Pancreas (tissue), 10 donors: ENCODE results near the gene OTUD4. TPM values are rescaled to one million over a fixed set of nuclear protein-coding genes. Genes with fewer than 3 reads are reported as not detected.
A peak's percentile ranks its signal among the peaks of the same experiment; 100 is the strongest.

Experiments
- ATAC-seq, 4 donors: fragments of 200-7000 bp; cut with Tn5 transposase; one replicate each; pipeline versions ENCODE4 v1.8.0 to v1.9.1; 2020; ENCODE audit warnings: mild to moderate bottlenecking in 4 of 4, moderate library complexity in 4 of 4
- DNase-seq, 6 donors: peaks; one replicate each; pipeline ENCODE4 v3.0.0-alpha.2; 2020
- FAIRE-seq: peaks from 2 replicates; lab custom pipeline; 2012; peaks lifted over from hg19 to GRCh38; lab: Jason Lieb, UNC
- H3K27ac ChIP-seq, 4 donors: fragments of 200-600 bp; sonication (generic); 1 replicate in 3 of 4; 2 replicates in 1 of 4; pipeline versions ENCODE4 v1.5.0 to v1.8.0; 2020
- H3K27me3 ChIP-seq, 4 donors: fragments of 200-600 bp; one replicate each; pipeline ENCODE4 v1.8.0; 2021
- H3K36me3 ChIP-seq, 3 donors: fragments of 200-600 bp; sonication (generic) in 1 of 3; one replicate each; pipeline versions ENCODE4 v1.5.0 to v1.8.0; 2020 to 2021
- H3K4me1 ChIP-seq, 3 donors: fragments of 200-600 bp; one replicate each; pipeline ENCODE4 v1.8.0; 2021
- H3K4me3 ChIP-seq, 4 donors: fragments of 200-600 bp; sonication (generic) in 2 of 4; one replicate each; pipeline versions ENCODE4 v1.5.0 to v1.8.0; 2020 to 2021
- H3K9me3 ChIP-seq, 4 donors: fragments of 200-600 bp; one replicate each; pipeline ENCODE4 v1.8.0; 2021
- WGBS, 2 donors: extraction: QIAGEN DNeasy Blood & Tissue Kit; methylation state at CpG; one replicate each; pipeline ENCODE4 v1.1.7; 2013; 5-methylcytosine and 5-hydroxymethylcytosine counted together
- intact Hi-C, 3 donors: fragments of 100-400 bp; cut with DNase I; formaldehyde crosslinking; loops; one replicate each; pipeline versions ENCODE4 v1.11.1 to v1.14.2; 2022
- polyA plus RNA-seq, 2 donors: library from polyadenylated mRNA; stranded (reverse); fragments of 200-250 nt; gene quantifications; one replicate each; pipeline ENCODE4 v1.2.3, GENCODE V29; 2013
- total RNA-seq, 6 donors: library from RNA; stranded (reverse); fragmentation: NEBNext Ultra II Directional in 4 of 6; extraction: Animal tissue kit (Norgen Biotek cat#: 25700) in 4 of 6; gene quantifications; one replicate each; pipeline versions ENCODE4 v1.2.1 to v1.2.4, GENCODE V29; 2021 to 2023
- TF ChIP-seq, protein P1 (sequence below), 4 donors: fragments of 200-600 bp; sonication (generic) in 3 of 4; IDR thresholded peaks; one replicate each; pipeline versions ENCODE4 v1.5.0 to v1.8.0; 2021; ENCODE audit warnings: antibody characterized with exemption in 4 of 4
- donor health status: healthy with polysubstance abuse.
- donor health status: DM: no; HTN: no; CAD: no; lungs with moderate emphysema.
- donor health status: DM: no; HTN: no; CAD: no.
- donor health status: control.
- donor health status: control.
- donor health status: Bipolar disorder and iron deficiency.
- donor health status: DM: yes; HTN: yes; CAD: no.
- donor health status: DM: no; HTN: no; CAD: no.
- donor health status: DM: no; HTN: no; CAD: no.
- donor health status: DM: yes; HTN: yes; CAD: no.

Gene OTUD4
- total and polyA plus RNA-seq, 8 donors = 6.9 to 25.6 (median 13.3) TPM

DNA sequence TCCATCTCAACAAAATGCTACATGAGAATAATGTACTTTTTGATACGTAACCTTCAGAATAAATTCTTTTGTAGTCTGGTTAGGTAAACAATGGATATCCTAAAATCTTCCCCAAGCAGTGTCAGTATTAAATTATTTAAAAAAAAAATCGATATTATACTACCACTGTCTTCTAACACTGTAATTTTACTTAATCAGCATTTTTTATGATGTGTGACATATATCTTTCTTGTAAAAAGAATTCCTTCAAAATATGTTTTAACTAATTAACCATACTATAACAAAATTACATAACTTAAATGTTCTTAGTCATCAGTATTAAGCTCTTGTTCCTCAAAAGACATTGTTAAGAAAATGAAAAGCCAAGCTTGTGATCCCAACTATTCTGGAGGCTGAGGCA lies 12.5 kb downstream of the OTUD4 start:
- FAIRE-seq = no peak

DNA sequence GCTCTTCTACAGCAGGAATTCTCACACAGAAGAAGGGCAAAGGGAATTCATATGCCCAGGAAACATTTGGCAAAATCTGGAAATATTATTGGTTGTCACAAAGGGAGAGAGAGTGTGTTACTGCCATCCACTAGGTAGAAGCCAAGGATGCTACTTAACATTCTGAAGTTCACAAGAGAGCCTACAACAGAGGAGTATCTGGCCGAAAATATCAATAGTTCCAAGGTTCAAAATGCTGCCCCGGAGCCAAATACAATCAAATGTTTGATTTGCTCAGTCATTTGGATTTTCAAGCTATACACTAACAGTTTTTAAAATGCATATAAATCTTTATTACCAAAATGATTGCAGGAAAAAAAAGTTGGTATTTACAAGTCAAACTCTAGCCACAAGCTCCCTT lies 18.8 kb downstream of the OTUD4 start:
- Histone ChIP-seq H3K36me3 (peaks cover 0 to 17% (median 12%) of the 10 kb centered on the region in 3 donors), H3K9me3 (no peaks in the 10 kb centered on the region), H3K4me1 (no peaks in the 10 kb centered on the region), H3K27ac (no peak overlapping the region), H3K27me3 (no peaks in the 10 kb centered on the region), H3K4me3 (no peak overlapping the region)
- no peak for DNase-seq
- intact Hi-C loops = no loop called here
- FAIRE-seq = no peak
- TF ChIP-seq, protein P1, sequence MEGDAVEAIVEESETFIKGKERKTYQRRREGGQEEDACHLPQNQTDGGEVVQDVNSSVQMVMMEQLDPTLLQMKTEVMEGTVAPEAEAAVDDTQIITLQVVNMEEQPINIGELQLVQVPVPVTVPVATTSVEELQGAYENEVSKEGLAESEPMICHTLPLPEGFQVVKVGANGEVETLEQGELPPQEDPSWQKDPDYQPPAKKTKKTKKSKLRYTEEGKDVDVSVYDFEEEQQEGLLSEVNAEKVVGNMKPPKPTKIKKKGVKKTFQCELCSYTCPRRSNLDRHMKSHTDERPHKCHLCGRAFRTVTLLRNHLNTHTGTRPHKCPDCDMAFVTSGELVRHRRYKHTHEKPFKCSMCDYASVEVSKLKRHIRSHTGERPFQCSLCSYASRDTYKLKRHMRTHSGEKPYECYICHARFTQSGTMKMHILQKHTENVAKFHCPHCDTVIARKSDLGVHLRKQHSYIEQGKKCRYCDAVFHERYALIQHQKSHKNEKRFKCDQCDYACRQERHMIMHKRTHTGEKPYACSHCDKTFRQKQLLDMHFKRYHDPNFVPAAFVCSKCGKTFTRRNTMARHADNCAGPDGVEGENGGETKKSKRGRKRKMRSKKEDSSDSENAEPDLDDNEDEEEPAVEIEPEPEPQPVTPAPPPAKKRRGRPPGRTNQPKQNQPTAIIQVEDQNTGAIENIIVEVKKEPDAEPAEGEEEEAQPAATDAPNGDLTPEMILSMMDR (IDR thresholded peaks at IDR 0.05) = no peak
- ATAC-seq = no peak
- 29 to 40% methylated on average over 2 of the region's 2 CpGs for WGBS, 2 donors

More for the DNA sequence above, 12.5 kb downstream of the OTUD4 start:
- WGBS, 2 donors = 93 to 96% methylated on average over 2 of the region's 2 CpGs
- H3K27me3 ChIP-seq = no peaks in the 10 kb centered on the region
- intact Hi-C loops = no loop called here
- no peak overlapping the region for H3K27ac ChIP-seq
- TF ChIP-seq, protein P1 (IDR thresholded peaks at IDR 0.05) = no peak
- no peak for DNase-seq
- no peak for ATAC-seq
- H3K36me3 ChIP-seq = peaks cover 3 to 8% (median 7%) of the 10 kb centered on the region in 3 donors
- no peak overlapping the region for H3K4me3 ChIP-seq
- H3K9me3 ChIP-seq = no peaks in the 10 kb centered on the region
- peaks cover 5 to 10% (median 8%) of the 10 kb centered on the region in 3 donors for H3K4me1 ChIP-seq

DNA sequence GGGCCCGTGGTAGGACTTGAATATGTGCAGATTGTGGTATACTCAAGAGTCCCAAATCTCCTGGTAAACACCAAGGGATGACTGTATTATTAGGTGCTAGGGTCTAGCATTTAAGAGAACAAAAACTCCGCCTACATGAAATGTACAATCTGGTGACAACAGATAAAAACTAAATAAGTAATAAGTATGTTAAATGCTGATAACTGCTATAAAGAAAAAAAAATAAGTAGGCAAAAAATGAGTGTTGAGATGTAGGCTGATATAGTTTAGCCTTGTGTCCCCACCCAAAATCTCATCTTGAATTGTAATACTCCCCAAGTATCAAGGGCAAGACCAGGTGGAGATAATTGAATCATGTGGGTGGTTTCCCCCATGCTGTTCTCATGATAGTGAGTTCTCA lies 23.4 kb downstream of the OTUD4 start:
- intact Hi-C loops = no loop called here
- no peaks in the 10 kb centered on the region for H3K9me3 ChIP-seq

DNA sequence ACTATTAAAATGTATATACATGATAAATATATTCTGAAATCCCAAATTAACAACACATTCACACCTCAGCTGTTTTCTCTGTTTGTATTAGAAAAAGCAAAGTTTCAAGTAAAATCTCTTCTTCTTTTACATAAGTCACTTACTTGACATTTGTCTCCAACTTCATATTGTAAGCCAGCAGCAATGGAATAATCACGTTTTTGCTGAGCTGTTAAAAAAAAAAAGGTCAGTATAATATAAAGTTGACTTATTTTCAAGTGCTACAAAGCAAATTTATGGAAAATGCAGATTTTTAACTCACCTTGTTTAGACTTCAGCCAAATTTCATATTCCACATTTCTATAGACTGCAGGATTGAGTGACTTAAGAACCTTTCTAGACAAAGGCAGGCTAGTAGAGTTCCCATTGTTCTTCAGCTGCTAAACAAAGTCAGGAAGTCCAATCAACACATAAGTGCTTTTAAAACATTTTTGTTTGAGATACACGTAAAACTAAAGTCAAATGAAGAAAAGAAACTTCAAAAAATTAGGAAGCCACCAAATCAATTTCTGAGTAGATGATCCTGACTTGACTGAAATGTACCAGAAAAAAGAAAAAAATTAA lies 25.0 kb downstream of the OTUD4 start:
- intact Hi-C loops = no loop called here
- 75 to 83% methylated on average over 2 of the region's 2 CpGs for WGBS, 2 donors
- no peak for DNase-seq
- FAIRE-seq = no peak
- no peak for ATAC-seq
- H3K9me3 ChIP-seq = no peaks in the 10 kb centered on the region
- H3K27ac ChIP-seq = no peak overlapping the region
- peaks cover 0 to 12% (median 0%) of the 10 kb centered on the region in 3 donors for H3K4me1 ChIP-seq
- peaks cover 0 to 10% (median 2%) of the 10 kb centered on the region in 3 donors for H3K36me3 ChIP-seq
- TF ChIP-seq, protein P1 (IDR thresholded peaks at IDR 0.05) = no peak
- no peak overlapping the region for H3K4me3 ChIP-seq
- no peaks in the 10 kb centered on the region for H3K27me3 ChIP-seq

More for the DNA sequence above, 23.4 kb downstream of the OTUD4 start:
- Histone ChIP-seq H3K27ac (no peak overlapping the region), H3K4me1 (peaks cover 0 to 12% (median 0%) of the 10 kb centered on the region in 3 donors), H3K27me3 (no peaks in the 10 kb centered on the region), H3K4me3 (no peak overlapping the region), H3K36me3 (peaks cover 0 to 8% (median 6%) of the 10 kb centered on the region in 3 donors)
- 88 to 95% methylated on average over 2 of the region's 2 CpGs for WGBS, 2 donors
- DNase-seq = no peak
- ATAC-seq = no peak
- TF ChIP-seq, protein P1 (IDR thresholded peaks at IDR 0.05) = no peak
- FAIRE-seq = no peak

DNA sequence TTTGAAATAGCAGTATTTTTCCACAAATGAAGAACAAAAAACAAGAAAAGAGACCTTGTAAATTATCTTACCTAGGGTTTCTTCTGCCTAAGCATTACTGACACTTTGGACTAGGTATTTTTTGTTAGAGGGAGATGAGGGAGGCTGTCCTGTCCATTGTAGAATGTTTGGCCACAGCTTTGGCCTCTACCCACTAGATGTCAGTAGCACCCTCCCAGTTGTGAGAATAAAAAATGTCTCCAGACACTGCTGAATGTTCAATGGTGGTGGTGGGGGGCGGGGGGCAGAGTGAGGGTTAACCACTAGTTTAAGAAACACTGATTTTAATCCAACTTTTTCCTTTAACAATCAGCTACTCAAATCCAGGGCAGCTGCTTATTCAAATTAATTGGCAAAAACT lies 25.8 kb downstream of the OTUD4 start:
- no peak for FAIRE-seq
- peaks cover 0 to 12% (median 0%) of the 10 kb centered on the region in 3 donors for H3K4me1 ChIP-seq
- H3K27me3 ChIP-seq = no peaks in the 10 kb centered on the region
- H3K4me3 ChIP-seq = no peak overlapping the region
- intact Hi-C loops = no loop called here
- peak overlapping the region in 1 of 4 donors; percentile 15 for H3K27ac ChIP-seq
- no peaks in the 10 kb centered on the region for H3K9me3 ChIP-seq
- ATAC-seq = peak; percentile 56 to 83 (median 80)
- peaks cover 5 to 18% (median 9%) of the 10 kb centered on the region in 3 donors for H3K36me3 ChIP-seq
- WGBS, 2 donors = 88 to 89% methylated on average over 1 of the region's 1 CpG
- TF ChIP-seq, protein P1 (IDR thresholded peaks at IDR 0.05) = peak in 1 of 4 donors; percentile 15
- DNase-seq = no peak
